GM18951 (cell line): ENCODE results near the gene HLA-DPB1.
"Not testable (repeated sequence)": the region's sequence is repeated elsewhere in the genome, so short reads cannot be mapped to it uniquely, and the experiment has no call there.

ENCODE experiments used
- POLR2A ChIP-seq: IDR thresholded peaks from 4 replicates; pipeline ENCODE4 v1.6.1; 2011; ENCODE audit warnings: mild to moderate bottlenecking; ENCODE audit not compliant: insufficient read length, insufficient read depth; ENCODE audit errors: extremely low read depth
- in situ Hi-C: fragments of 300-500 bp; cut with MboI; formaldehyde crosslinking; loops from one replicate; pipeline ENCODE4 v1.12.0; 2022; ENCODE audit warnings: low sequenced_read_pairs, mixed read lengths, inconsistent platforms; ENCODE audit not compliant: unreplicated experiment

The HLA-DPB1 gene

GRCh38 chr6:33095681-33096080 lies 19.9 kb downstream of the HLA-DPB1 start:
- in situ Hi-C loops, result no loop called here

GRCh38 chr6:33101121-33101737 lies 25.4 kb downstream of the HLA-DPB1 start:
- in situ Hi-C loops, result not testable (repeated sequence)

More at GRCh38 chr6:33095681-33096080, 19.9 kb downstream of the HLA-DPB1 start:
- no peak for TF ChIP-seq POLR2A

DNA sequence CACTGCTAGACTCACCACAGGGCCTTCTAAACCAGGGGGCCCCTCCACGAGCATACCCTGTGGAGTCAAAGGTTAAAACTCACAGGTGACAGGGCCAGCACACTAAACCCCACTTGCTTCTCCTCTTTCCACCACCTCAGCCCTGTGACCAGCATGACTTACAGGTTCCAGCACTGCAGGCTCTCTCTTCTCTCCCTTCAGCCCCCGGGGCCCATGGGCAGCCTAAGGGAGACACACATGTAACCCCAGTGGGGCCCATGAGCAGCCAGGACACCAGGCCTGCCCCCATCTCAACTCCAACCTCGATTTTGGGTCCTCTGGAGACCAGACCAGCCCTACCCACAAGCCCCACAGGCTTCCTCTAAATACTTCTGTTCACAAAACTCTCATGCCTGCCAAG lies 28.0 kb downstream of the HLA-DPB1 start:
- in situ Hi-C loops, result no loop called here
- TF ChIP-seq POLR2A, result no peak

- in situ Hi-C loops, result no loop called here
- no peak for TF ChIP-seq POLR2A
Measured at GRCh38 chr6:33104887-33105286, 29.1 kb downstream of the HLA-DPB1 start.

DNA sequence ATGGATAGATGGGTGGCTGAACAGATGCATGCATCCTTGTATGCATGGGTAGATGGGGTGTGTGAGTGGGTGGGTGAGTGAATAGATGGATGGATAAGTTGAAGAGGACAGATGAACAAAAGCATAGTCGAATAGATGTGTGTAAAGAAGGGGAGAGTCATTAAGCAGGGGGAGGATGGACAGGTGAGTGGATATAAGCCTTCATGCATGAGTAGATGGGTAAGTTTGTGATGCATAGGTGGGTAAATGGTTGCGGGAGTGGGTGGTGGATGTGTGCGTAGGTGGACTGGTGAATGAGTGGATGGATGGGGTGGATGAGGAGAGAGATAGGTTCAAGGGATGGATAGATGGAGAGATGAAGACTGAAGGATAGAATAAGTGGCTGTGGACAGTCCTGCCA lies 29.6 kb downstream of the HLA-DPB1 start:
- in situ Hi-C loops, result no loop called here
- TF ChIP-seq POLR2A, result no peak

DNA sequence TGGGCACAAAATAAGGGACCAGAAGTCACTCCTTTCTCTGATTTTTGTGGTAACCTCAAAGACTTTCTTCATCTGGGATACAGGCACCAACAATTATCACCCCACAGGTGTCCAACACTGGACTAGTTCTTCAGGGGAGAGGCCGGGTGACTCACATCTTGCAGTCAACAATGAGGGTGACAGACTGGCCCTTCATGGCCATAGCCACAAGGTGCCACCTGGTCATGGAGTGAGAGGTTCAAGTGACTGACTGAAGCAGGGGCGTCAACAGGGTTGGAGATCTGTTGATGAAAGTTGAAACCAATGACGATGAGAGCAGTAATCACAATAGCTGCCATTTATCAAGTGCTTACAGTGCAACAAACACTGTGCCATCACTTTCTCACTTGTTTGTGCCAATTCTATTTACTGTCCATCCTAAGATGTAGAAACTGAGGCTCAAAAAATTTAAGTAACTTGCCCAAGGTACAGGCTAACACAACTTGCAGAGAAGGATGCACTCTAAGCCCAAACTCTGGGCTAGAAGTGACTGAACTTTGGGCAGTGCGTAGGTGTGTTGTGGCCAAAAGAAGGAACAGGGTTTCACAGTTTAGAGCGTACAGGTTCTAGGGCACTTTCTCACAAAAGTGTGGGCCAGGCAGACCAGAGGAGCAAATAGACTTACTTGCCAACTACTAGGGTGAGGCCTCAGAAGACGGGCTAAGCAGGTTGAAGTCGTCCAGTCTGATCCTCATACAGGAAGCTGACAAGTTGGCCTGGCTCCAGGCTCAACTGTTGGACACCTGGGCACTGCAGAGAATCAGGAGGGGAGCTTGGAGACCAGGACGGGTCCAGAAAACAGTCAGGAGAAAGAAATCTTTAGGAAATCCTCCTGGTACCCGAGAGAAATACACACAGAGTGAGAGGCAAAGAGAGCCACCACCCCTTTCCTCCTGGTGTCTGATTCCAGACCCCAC lies 30.4 kb downstream of the HLA-DPB1 start:
- no peak for TF ChIP-seq POLR2A
- in situ Hi-C loops, result no loop called here

DNA sequence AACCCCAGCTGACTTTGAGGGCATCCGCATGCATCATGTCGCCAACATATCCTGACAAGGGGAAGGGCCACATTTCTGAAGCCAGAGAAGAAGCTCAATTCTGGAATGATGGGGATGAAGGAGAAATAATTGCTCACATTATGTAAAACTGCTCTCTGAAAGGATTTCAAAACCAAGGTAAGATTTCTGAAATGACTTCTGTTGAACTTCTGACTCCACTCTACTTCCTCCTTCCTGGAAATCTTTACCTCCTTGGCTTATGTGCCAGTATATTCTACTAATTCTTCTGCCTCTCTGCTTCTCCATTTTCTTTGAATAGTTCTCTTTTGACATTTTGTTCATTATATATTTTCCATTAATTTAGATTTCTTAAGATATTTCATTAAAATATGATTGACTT lies 31.9 kb downstream of the HLA-DPB1 start:
- in situ Hi-C loops, result no loop called here
- TF ChIP-seq POLR2A, result no peak

GRCh38 chr6:33108307-33108706 lies 32.5 kb downstream of the HLA-DPB1 start:
- TF ChIP-seq POLR2A, result no peak
- in situ Hi-C loops, result no loop called here

DNA sequence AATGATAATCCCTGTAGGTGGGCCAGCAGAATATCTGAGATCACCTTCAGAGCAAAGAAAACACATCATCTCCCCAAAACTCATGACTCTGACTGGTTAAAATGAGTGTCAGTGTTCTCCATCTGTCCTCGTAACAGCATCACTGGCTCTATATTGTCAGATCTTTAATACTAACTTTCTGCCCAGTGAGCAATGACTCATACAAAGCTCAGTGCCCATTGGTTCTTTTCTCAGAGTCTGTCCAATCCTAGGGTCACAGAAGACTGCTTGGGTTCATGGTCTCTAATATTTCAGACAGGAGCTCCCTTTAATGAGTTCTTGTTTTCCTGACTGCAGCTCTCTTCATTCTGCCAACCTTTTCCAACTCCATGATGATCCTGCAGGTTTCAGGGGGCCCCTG lies 36.4 kb downstream of the HLA-DPB1 start:
- in situ Hi-C loops, result no loop called here
- no peak for TF ChIP-seq POLR2A

GRCh38 chr6:33113755-33114154 lies 38.0 kb downstream of the HLA-DPB1 start:
- TF ChIP-seq POLR2A, result no peak

DNA sequence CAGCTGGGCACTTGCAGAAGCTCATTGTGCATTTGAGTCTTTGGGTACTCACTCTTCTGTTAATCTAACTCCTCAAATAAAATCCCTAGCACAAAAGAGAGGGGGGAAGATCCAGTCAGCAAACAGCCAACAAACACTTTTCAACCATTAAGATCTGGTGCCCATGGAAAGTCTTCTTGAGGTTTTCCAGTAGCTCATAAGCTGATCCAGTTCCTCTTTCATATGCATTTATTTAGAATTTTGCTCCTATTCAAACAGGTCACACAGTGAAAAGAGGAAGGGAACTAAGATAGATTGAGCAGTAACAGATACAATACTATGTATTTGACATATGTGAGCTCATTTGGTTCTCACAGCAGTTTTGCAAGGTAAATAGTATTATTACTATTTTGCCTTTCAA lies 38.6 kb downstream of the HLA-DPB1 start:
- no peak for TF ChIP-seq POLR2A
- in situ Hi-C loops, result no loop called here

More at GRCh38 chr6:33113755-33114154, 38.0 kb downstream of the HLA-DPB1 start:
- in situ Hi-C loops, result no loop called here

DNA sequence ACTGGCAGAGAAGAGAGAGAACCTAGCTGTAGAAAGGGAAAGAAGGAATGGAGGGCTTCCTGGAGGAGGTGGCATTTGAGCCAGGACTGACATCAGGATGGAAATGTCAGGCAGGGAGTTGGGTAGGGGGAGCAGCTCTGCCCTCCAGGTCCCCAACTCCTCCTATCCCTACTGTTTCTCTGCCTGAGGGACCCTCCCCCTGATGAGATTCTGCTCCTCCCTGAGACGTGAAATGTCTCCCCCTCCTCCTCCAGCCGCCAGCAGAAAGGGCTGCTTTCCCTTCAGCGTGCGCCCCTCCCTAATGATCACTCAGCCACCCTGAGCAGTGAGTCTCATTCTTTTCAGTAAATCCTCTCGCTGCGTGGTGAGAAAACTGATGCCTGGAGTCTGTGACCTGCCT lies 40.6 kb downstream of the HLA-DPB1 start:
- TF ChIP-seq POLR2A, result no peak
- in situ Hi-C loops, result no loop called here

- in situ Hi-C loops, result no loop called here
- no peak for TF ChIP-seq POLR2A
Measured at GRCh38 chr6:33116841-33117711, 41.3 kb downstream of the HLA-DPB1 start.
